Keratinocyte (primary cell): ENCODE results near the gene MEIG1. TPM values are rescaled to one million over a fixed set of nuclear protein-coding genes. Genes with fewer than 3 reads are reported as not detected.

ENCODE experiments used
- DNase-seq: peaks from one replicate; pipeline ENCODE4 v3.0.0-alpha.2; 2011; ENCODE audit warnings: low read depth, missing footprints, low spot score
- FAIRE-seq: peaks from 2 replicates; lab custom pipeline; 2011; peaks lifted over from hg19 to GRCh38; lab: Jason Lieb, UNC
- H2AFZ ChIP-seq: 2 replicates; pipeline ENCODE4 v1.6.0; 2012; ENCODE audit warnings: low read length, control low read depth, inconsistent platforms; ENCODE audit not compliant: control insufficient read depth
- H3K27ac ChIP-seq: 2 replicates; pipeline ENCODE4 v1.5.1; 2011; ENCODE audit warnings: low read length; ENCODE audit not compliant: control insufficient read depth, insufficient read depth
- H3K27me3 ChIP-seq: 3 replicates; pipeline ENCODE4 v1.6.0; 2011; ENCODE audit warnings: low read length; ENCODE audit not compliant: control insufficient read depth, insufficient read depth; ENCODE audit errors: extremely low read depth
- H3K36me3 ChIP-seq, 2 experiments: 2 replicates in 1 of 2; 3 replicates in 1 of 2; pipeline ENCODE4 v1.5.1; 2011; ENCODE audit warnings: low read length in 2 of 2, mild to moderate bottlenecking in 1 of 2; ENCODE audit not compliant: control insufficient read depth in 2 of 2, insufficient read depth in 2 of 2; ENCODE audit errors: extremely low read depth in 1 of 2
- H3K4me1 ChIP-seq: 3 replicates; pipeline ENCODE4 v1.5.1; 2011; ENCODE audit warnings: low read length; ENCODE audit not compliant: control insufficient read depth, insufficient read depth; ENCODE audit errors: extremely low read depth
- H3K4me2 ChIP-seq: 3 replicates; pipeline ENCODE4 v1.6.0; 2011; ENCODE audit warnings: low read depth, low read length; ENCODE audit not compliant: control insufficient read depth, insufficient read depth; ENCODE audit errors: extremely low read depth
- H3K4me3 ChIP-seq, 3 experiments: fragments of 200-600 bp in 1 of 3; sonication (generic) in 1 of 3; 2 replicates in 2 of 3; 3 replicates in 1 of 3; pipeline ENCODE4 v1.5.1; 2011 to 2016; ENCODE audit warnings: low read length in 3 of 3, mild to moderate bottlenecking in 3 of 3, control low read depth in 2 of 3, inconsistent platforms in 1 of 3, low read depth in 1 of 3, mixed read lengths in 1 of 3, mixed run types in 1 of 3, moderate library complexity in 1 of 3; ENCODE audit not compliant: control insufficient read depth in 2 of 3, insufficient read depth in 2 of 3; ENCODE audit errors: extremely low read depth in 1 of 3
- H3K79me2 ChIP-seq: 2 replicates; pipeline ENCODE4 v1.6.0; 2012; ENCODE audit warnings: low read length; ENCODE audit not compliant: control insufficient read depth, insufficient read depth
- H3K9ac ChIP-seq: 3 replicates; pipeline ENCODE4 v1.6.0; 2011; ENCODE audit warnings: low read length; ENCODE audit not compliant: control insufficient read depth, insufficient read depth; ENCODE audit errors: extremely low read depth
- H3K9me1 ChIP-seq: 3 replicates; pipeline ENCODE4 v1.6.0; 2011; ENCODE audit warnings: low read length; ENCODE audit not compliant: control insufficient read depth, insufficient read depth; ENCODE audit errors: extremely low read depth
- H3K9me3 ChIP-seq: 2 replicates; pipeline ENCODE4 v1.5.1; 2012; ENCODE audit warnings: low read depth, low read length; ENCODE audit not compliant: control insufficient read depth
- H4K20me1 ChIP-seq: 3 replicates; pipeline ENCODE4 v1.6.0; 2011; ENCODE audit warnings: low read length; ENCODE audit not compliant: control insufficient read depth, insufficient read depth; ENCODE audit errors: extremely low read depth
- CTCF ChIP-seq, 3 experiments: IDR thresholded peaks in 1 of 3; conservative IDR thresholded peaks in 1 of 3; optimal IDR thresholded peaks in 1 of 3; 2 replicates in 2 of 3; 3 replicates in 1 of 3; pipeline versions ENCODE3 to v1.5.1; 2011; ENCODE audit warnings: low read length in 3 of 3, mild to moderate bottlenecking in 3 of 3, moderate library complexity in 2 of 3, control low read depth in 1 of 3, inconsistent platforms in 1 of 3; ENCODE audit not compliant: insufficient read depth in 2 of 3; ENCODE audit errors: extremely low read depth in 1 of 3
- EZH2 ChIP-seq: IDR thresholded peaks from one replicate; pipeline ENCODE4 v1.6.1; 2012; ENCODE audit warnings: inconsistent platforms, mild to moderate bottlenecking, low read length, moderate library complexity
- dilution Hi-C: fragments of 300-500 bp; cut with MboI; formaldehyde crosslinking; loops from one replicate; pipeline ENCODE4 v1.7.0; 2020; ENCODE audit warnings: low sequenced_read_pairs; ENCODE audit not compliant: extremely low pct_ligation_motif_present
- polyA plus RNA-seq, 5 experiments: library from polyadenylated mRNA; depleted of rRNA in 3 of 5; stranded (reverse) in 3 of 5; stranded (forward) in 1 of 5; unstranded in 1 of 5; fragments of >200 nt; gene quantifications; 1 replicate in 1 of 5; 2 replicates in 3 of 5; 3 replicates in 1 of 5; pipeline versions ENCODE4 v1.2.1 to v1.2.3, GENCODE V29; 2011 to 2012; ENCODE audit warnings: missing spikeins in 2 of 5, low read depth in 1 of 5, low replicate concordance in 1 of 5

The MEIG1 gene
- polyA plus RNA-seq, 1 donor (not counting 4 experiments of a cell fraction or from before 2014, with no cell fraction given) = 0.33 TPM

- Histone ChIP-seq H3K4me1 (peaks cover 14% of the 10 kb centered on the region), H3K36me3 (peaks cover 0 to 5% of the 10 kb centered on the region in 2 experiments), H3K79me2 (peaks cover 40% of the 10 kb centered on the region), H3K27ac (peak overlapping the region; percentile 89), H3K9me1 (no peaks in the 10 kb centered on the region), H3K27me3 (no peaks in the 10 kb centered on the region), H3K9ac (peak overlapping the region; percentile 83), H4K20me1 (no peaks in the 10 kb centered on the region), H3K4me3 (peak overlapping the region; percentile 56 to 82 (median 65)), H2AFZ (peak overlapping the region; percentile 97), H3K4me2 (peak overlapping the region; percentile 95), H3K9me3 (no peaks in the 10 kb centered on the region)
- DNase-seq (no peak), FAIRE-seq (no peak)
- dilution Hi-C loops = no loop called here
- TF ChIP-seq EZH2 = no peak
- peak in 1 of 3 experiments; percentile 41 for TF ChIP-seq CTCF (optimal IDR thresholded peaks at IDR 0.05 in 1 of 3, IDR thresholded peaks at IDR 0.05 in 1 of 3, conservative IDR thresholded peaks at IDR 0.05 in 1 of 3; ENCODE audit: extremely low read depth in 1 of 3, insufficient read depth in 2 of 3, low read length in 3 of 3)
These were observed 6.3 kb upstream of the MEIG1 start for GRCh38 chr10:14952851-14953423.

GRCh38 chr10:14953424-14954000 is 5.7 kb upstream of the MEIG1 start:
- Histone ChIP-seq H2AFZ (peak overlapping the region; percentile 97), H3K9ac (peak overlapping the region; percentile 83), H3K27me3 (no peaks in the 10 kb centered on the region), H3K36me3 (peaks cover 0 to 2% of the 10 kb centered on the region in 2 experiments), H3K9me3 (no peaks in the 10 kb centered on the region), H3K4me2 (peak overlapping the region; percentile 95), H3K79me2 (peaks cover 40% of the 10 kb centered on the region), H4K20me1 (no peaks in the 10 kb centered on the region), H3K27ac (peak overlapping the region; percentile 89), H3K9me1 (no peaks in the 10 kb centered on the region), H3K4me3 (peak overlapping the region; percentile 56 to 82 (median 65)), H3K4me1 (peaks cover 14% of the 10 kb centered on the region)
- DNase-seq (no peak), FAIRE-seq (peak; percentile 39)
- dilution Hi-C loops = no loop called here
- TF ChIP-seq EZH2 = no peak
